HG02623 (cell line): ENCODE data around the gene NEGR1.

Source experiments
- ATAC-seq: cut with Tn5 transposase; IDR thresholded peaks from one replicate; pipeline ENCODE4 v1.9.1; 2021; ENCODE audit warnings: moderate library complexity; ENCODE audit not compliant: unreplicated experiment

NEGR1 gene

GRCh38 chr1:71587961-71588360 lies 694.4 kb downstream of the NEGR1 start:
- no peak for ATAC-seq

GRCh38 chr1:71586030-71586429 lies 696.3 kb downstream of the NEGR1 start:
- no peak for ATAC-seq

DNA sequence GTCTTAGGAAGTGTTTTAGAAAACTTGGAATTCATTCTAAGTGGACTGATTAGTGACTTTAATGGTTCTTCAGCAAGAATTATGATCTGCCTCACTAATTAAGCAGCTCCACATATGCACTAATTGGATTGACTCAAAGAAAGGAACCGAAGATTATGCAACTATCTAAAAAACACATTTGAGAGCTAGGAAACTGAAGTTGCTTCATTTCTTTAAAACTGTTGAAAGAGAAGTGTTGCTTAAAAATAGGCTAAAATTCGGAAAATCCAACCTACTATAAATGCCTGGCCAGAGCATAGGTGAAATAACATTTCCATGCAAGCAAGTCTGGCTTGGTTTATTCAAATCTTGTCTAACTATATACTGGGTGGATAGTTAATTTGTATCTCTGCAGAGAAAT lies 698.6 kb downstream of the NEGR1 start:
- no peak for ATAC-seq

GRCh38 chr1:71582673-71583072 lies 699.7 kb downstream of the NEGR1 start:
- ATAC-seq, result no peak

DNA sequence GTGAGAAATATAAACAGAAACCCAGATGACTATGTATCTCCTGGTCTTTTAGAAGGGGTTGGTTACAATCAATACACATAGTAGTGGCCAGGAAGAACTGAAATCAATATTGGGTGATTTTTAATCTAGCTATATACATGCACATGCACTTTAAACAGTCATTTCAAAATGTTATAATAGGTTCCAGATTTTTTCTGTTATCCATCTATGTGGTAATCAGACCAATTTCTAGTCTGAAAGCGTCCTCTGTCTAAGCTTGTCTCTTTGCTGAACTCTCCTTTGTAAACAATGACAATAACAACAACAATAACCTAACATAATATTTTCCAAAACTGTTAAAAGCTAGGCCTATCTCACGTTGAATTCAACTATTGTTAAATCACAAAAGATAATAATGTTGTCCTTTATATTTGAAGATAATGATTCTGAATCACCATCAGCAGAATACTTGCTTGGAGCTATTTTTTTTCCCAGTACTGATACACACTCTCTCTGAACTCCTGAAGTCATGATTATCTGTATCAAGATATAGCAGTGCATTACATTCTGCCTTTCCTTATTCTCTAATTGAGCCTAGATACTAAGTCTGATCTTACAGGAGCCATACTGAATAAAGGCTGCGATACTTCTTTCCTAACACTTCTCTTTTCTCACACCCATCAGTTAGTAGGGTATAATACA lies 704.7 kb downstream of the NEGR1 start:
- ATAC-seq, result no peak

- no peak for ATAC-seq
These were observed 710.3 kb downstream of the NEGR1 start for GRCh38 chr1:71572038-71572437.

GRCh38 chr1:71566413-71566812 lies 715.9 kb downstream of the NEGR1 start:
- ATAC-seq, result no peak

DNA sequence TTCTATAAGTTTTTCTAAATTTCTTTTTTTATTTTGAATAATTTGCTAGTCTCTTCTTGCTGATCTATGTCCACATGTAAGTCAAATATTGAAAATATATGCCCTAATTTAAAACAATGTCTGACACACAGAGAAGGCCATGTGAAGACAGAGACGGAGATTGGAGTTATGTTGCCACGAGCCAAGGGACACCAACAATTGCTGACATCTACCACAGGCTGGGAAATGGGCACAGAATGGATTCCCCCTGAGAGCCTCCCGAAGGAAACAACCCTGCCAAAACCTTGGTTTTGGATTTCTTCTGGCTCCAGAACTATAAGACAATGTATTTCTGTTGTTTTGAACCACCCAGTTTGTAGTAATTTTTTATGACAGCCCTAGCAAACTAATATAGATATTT lies 716.5 kb downstream of the NEGR1 start:
- ATAC-seq, result no peak

- no peak for ATAC-seq
These were observed 717.1 kb downstream of the NEGR1 start for GRCh38 chr1:71565262-71565661.

- ATAC-seq, result no peak
These were observed 720.0 kb downstream of the NEGR1 start for GRCh38 chr1:71562298-71562697.

GRCh38 chr1:71561729-71562128 lies 720.6 kb downstream of the NEGR1 start:
- no peak for ATAC-seq

DNA sequence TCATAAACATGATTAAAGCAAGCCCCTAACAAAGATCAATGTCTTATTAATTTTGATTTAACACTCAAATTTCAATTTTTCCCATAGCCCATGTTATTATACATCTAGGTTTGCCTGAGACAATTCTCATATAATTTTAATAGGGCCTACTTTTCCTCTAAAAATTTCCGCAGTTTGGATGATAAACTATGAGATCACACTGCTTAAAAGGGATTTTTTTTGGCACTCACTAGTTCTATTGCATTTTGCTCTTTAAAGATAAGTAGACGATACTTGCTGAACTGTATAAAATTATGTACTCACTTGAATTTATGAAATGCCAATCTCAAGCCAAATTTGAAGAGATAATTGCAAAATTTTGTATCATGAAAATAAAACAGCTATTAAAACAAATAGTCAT lies 721.1 kb downstream of the NEGR1 start:
- ATAC-seq, result no peak

DNA sequence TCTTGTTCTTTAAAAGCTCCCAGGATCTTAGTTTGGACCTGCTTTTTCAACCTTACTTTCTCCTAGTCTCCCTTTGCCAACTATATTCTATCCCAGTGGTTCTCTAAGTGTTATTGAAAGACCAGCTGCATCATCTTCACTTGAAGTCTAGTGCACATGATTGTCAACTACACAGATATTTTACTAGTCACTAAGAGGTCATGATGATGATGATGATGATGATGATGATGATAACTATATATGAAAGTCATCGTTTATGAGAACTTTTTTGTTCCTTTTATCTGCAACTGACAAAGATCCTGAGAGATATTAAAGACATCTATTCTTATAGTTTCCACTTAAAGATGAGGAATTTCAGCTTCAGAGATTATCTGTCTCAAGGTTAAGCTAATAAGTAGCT lies 722.5 kb downstream of the NEGR1 start:
- ATAC-seq, result no peak

DNA sequence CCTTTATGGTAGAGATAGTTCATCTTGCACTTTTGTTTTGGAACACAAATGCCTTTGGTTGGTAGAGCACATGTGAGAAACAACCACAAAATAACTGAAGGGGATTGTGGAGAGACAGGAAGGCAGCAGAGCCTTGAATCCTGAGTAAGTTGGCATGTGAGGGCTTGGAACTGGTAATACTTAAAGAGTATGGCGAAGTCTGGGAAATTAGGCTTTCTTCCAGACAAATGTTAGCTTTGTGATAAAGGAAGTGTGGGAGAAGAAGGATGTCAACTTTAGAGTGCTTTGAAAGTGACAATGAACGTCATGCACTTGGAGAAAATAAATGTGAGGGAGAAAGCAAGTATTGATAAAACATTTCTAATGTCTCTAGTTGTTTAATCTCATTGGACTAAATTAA lies 725.2 kb downstream of the NEGR1 start:
- no peak for ATAC-seq

DNA sequence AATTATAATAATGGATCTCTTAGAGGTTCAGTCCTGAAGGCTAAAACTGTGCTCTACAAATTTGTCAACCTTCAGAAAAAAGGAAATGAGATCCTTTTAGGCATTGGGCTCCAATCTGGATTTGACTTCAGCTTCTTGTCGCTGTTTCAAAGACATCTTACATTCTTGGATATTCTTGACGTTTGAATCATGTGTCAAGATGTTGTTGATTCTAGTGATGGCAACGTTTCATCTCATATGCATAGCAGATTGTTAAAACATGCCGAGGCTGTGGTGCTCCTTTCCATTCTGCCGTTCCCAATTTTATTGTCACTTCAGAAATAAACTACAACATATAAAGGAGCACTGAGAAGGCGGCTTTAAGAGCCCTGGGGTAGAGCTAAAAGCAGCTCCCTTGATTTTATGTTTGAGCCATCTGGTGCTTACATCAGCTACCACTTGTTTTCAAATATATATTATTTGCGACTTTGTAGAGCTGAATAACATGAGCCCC lies 733.9 kb downstream of the NEGR1 start:
- ATAC-seq, result no peak

DNA sequence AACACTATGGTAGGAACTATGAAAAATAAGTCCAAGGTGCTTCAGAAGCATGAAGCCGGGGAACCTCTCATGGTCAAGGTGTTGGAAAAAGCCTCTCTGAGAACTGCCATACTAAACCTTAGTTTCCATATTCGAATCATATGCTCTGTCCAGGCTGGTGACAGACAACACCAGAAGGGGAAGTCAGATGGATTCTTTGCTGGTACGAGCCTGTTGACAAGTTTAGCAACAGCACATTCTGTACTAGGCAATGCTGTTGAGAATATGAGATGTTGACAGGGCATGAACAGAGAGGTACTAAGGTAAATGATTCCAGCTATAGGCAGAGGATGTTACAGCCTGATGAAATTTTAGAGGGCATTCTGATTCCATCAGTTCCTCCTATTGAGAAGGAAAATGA lies 740.2 kb downstream of the NEGR1 start:
- no peak for ATAC-seq

GRCh38 chr1:71533950-71534349 lies 748.4 kb downstream of the NEGR1 start:
- ATAC-seq, result no peak

DNA sequence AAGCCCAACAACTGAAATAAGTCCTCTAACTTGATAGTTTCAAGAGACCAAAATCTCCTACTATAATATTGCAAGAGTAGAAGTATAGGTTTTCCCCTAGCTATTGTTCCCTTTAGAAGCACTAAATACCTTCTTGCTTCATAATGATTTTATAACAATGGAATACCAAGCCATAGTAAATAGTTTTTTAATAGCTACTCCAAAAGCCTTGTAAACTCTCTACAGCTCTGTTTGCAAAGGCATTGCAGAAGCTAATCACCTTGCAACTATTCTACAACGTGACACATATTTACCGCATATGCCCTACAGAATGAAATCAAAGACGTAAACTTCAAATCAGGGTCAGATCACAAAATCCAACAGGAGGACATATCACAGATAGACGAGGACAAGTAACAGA lies 750.0 kb downstream of the NEGR1 start:
- no peak for ATAC-seq

DNA sequence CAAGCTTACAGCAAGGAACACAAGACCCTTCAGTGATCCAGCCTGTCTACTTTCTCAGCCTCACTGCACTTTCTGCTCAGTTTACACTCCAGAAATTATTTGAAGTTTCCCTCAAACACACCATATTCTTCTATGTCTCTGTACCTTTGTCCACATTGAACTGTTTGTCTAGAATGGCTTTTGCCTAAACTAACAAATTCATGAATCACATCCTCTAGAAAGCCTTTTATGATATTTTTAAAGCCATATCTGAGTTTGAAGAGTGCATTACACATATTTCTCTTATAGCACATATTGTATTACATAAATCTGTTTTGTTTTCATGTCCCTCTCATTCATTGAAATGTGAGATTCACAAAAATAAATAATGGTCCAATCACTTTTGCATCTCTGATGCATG lies 755.5 kb downstream of the NEGR1 start:
- no peak for ATAC-seq

DNA sequence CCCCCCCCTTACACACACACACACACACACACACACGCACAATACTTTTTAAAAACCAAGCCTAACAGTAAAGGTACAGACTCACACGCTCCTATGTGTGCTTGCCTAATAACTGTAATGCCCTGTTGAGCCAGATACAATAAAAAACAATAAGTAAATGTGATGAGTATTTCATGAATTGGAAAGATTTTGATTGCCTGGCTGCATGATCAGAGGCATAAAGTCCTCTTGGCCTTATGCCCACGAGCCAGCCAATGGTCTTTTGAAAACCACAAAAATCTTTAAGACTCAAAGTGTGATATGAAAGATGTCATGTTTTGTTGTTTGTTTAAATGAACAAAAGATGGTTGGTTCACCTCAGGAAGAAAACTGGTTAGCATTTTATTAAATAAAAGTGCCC lies 759.6 kb downstream of the NEGR1 start:
- no peak for ATAC-seq

GRCh38 chr1:71521655-71522264 lies 760.6 kb downstream of the NEGR1 start:
- ATAC-seq, result no peak

GRCh38 chr1:71511505-71511904 lies 770.8 kb downstream of the NEGR1 start:
- no peak for ATAC-seq

GRCh38 chr1:71510725-71511124 lies 771.6 kb downstream of the NEGR1 start:
- ATAC-seq, result no peak
